AG04449 (cell line): ENCODE results near the gene RDH14.

ENCODE experiments used
- CTCF ChIA-PET: fragments of 350-600 bp; formaldehyde crosslinking; extraction: SDS; loops from one replicate; lab custom pipeline; 2021; ENCODE audit warnings: antibody characterized with exemption; lab: Yijun Ruan, JAX
- POLR2A ChIA-PET: fragments of 400-600, 350-600 bp; formaldehyde crosslinking; extraction: SDS; loops from one replicate; lab custom pipeline; 2020; ENCODE audit warnings: antibody characterized with exemption, inconsistent platforms; lab: Yijun Ruan, JAX
- DNase-seq: peaks from one replicate; pipeline ENCODE4 v3.0.0-alpha.2; 2010; ENCODE audit warnings: low read depth, low spot score
- H3K4me3 ChIP-seq: 2 replicates; pipeline ENCODE4 v1.5.1; 2011; ENCODE audit warnings: low read depth, mild to moderate bottlenecking, control low read depth, low read length
- TF ChIP-seq, protein P1 (sequence below): IDR thresholded peaks from one replicate; pipeline ENCODE4 v1.5.1; 2011; ENCODE audit warnings: mild to moderate bottlenecking, moderate library complexity, low read length, control low read depth, inconsistent platforms; ENCODE audit not compliant: insufficient read depth; ENCODE audit errors: missing control alignments

The RDH14 gene

DNA sequence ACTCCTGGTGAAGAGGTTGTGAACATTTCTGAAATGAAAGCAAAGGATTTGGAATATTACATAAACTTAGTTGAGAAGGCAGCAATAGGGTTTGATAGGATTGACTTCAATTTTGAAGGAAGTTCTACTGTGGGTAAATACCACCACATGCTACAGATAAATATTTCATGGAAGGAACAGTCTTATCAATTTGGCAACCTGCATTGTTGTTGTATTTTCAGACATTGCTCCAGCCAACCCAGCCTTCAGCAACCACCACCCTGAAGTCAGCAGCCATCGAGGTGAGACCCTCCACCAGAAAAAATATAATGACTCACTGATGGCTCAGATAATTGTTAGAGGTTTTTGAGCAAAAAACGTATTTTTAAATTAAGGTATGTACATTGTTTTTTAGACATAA, 10.0 kb downstream of the RDH14 start:
- no peak overlapping the region for H3K4me3 ChIP-seq
- ChIA-PET CTCF (no interaction called here), POLR2A (no interaction called here)
- TF ChIP-seq, protein P1, sequence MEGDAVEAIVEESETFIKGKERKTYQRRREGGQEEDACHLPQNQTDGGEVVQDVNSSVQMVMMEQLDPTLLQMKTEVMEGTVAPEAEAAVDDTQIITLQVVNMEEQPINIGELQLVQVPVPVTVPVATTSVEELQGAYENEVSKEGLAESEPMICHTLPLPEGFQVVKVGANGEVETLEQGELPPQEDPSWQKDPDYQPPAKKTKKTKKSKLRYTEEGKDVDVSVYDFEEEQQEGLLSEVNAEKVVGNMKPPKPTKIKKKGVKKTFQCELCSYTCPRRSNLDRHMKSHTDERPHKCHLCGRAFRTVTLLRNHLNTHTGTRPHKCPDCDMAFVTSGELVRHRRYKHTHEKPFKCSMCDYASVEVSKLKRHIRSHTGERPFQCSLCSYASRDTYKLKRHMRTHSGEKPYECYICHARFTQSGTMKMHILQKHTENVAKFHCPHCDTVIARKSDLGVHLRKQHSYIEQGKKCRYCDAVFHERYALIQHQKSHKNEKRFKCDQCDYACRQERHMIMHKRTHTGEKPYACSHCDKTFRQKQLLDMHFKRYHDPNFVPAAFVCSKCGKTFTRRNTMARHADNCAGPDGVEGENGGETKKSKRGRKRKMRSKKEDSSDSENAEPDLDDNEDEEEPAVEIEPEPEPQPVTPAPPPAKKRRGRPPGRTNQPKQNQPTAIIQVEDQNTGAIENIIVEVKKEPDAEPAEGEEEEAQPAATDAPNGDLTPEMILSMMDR, result no peak
- DNase-seq, result no peak

- ChIA-PET POLR2A (interaction anchor here (1.2 kb wide), 1 partner anchor 12 kb away, joined by 3 read pairs; the partner anchor contains the start of gene RDH14), CTCF (no interaction called here)
- TF ChIP-seq, protein P1, result no peak
- H3K4me3 ChIP-seq, result no peak overlapping the region
- no peak for DNase-seq
Measured at GRCh38 chr2:18549083-18549482, 11.4 kb downstream of the RDH14 start.

DNA sequence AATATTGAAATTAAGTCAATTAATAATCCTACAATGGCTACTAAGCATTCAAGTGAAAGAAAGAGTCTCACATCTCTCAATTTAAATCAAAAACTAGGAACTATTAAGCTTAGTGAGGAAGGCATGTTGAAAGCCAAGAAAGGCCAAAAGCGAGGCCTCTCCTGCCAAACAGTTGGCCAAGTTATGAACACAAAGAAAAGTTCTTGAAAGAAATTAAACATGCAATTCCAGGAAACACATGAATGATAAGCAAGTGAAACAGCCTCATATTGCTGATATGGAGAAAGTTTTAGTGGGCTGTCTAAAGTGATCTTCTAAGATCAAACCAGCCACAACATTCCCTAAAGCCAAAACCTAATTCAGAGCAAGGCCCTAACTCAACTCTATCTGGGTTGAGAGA, 11.8 kb downstream of the RDH14 start:
- ChIA-PET POLR2A (interaction anchor here (1.2 kb wide), 1 partner anchor 12 kb away, joined by 3 read pairs; the partner anchor contains the start of gene RDH14), CTCF (no interaction called here)
- no peak for DNase-seq
- TF ChIP-seq, protein P1, result no peak
- H3K4me3 ChIP-seq, result no peak overlapping the region

DNA sequence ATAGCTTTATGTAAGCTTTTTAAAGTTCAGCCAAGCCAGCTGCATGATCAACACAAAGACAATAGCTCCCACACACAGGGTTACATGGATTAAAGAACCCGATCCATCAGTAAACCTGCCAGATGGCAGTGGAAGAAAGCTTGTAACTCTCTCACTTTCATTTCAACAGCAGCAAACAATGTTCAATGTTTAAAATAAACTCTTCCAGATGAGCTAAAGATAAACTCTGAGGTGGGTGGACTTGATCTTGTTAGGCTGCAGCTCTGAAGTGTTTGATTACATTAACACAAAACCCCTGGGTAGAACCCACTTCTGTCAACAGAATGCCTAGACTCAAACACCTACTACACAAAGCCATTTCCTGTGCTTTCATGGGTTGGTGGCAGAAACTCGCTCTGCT, 13.9 kb downstream of the RDH14 start:
- H3K4me3 ChIP-seq, result no peak overlapping the region
- POLR2A ChIA-PET, result no interaction called here
- TF ChIP-seq, protein P1, result no peak
- no peak for DNase-seq
- CTCF ChIA-PET, result interaction anchor here (0.6 to 1.4 kb wide), 4 partner anchors 13 to 26 kb away, joined by 3 to 10 read pairs (median 3); no protein-coding TSS in a partner anchor

DNA sequence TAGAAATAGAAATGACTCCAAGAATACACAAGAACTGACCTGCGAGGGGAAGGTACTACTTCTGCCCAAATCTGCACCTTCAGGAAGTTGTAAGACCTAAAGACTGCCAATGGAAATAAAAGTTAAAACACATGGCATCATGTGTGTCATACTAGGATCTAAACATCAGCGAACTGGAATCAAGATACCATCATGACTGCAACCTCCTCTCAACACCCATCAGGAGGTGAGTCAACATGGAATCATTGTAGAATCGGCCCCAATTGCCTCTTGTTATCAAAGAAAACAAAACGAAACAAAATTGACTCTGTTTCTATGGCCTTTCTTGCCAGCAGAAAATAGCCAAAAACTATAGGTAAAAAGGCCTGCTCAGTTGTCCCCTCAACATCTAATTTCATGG, 15.1 kb downstream of the RDH14 start:
- TF ChIP-seq, protein P1, result no peak
- no peak for DNase-seq
- ChIA-PET POLR2A (no interaction called here), CTCF (interaction anchor here (4.1 kb wide), 1 partner anchor 24 kb away, joined by 18 read pairs; no protein-coding TSS in a partner anchor)
- no peak overlapping the region for H3K4me3 ChIP-seq

DNA sequence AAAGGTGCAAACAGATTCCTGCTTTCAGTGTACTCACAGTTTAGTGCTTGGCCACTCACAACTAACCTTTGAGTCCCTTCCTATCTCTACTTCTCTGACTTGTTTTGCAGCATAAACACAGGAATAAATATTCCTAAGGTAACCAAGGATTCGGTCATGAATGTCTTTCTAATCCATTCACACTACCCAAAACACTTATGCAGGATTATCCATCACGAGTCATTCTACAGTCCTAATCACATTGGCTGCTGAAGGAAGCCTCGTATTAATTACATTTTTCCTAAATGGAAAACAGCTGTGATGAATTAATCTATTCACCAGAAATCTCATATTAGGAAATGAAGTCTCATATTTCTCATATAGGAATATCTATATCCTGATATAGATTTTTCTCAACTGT, 16.3 kb downstream of the RDH14 start:
- ChIA-PET CTCF (interaction anchor here (0.9 to 4.1 kb wide), 3 partner anchors 9 to 49 kb away, joined by 3 to 18 read pairs (median 3); no protein-coding TSS in a partner anchor), POLR2A (no interaction called here)
- TF ChIP-seq, protein P1, result no peak
- DNase-seq, result no peak
- H3K4me3 ChIP-seq, result no peak overlapping the region
